Osteocyte (in vitro differentiated cells): ENCODE measurements around the gene FAM210A. TPM values are rescaled to one million over a fixed set of nuclear protein-coding genes. Genes with fewer than 3 reads are reported as not detected.

Experiments used
- DNase-seq: peaks from one replicate; pipeline ENCODE4 v3.0.0; 2021; ENCODE audit warnings: mixed read lengths; ENCODE audit not compliant: unreplicated experiment; ENCODE audit errors: extremely low spot score
- H3K27ac Mint-ChIP-seq: one replicate; pipeline ENCODE4 v1.8.0; 2021; ENCODE audit warnings: mild to moderate bottlenecking, mixed read lengths; ENCODE audit not compliant: unreplicated experiment
- H3K27me3 Mint-ChIP-seq: one replicate; pipeline ENCODE4 v1.8.0; 2021; ENCODE audit warnings: mixed read lengths; ENCODE audit not compliant: unreplicated experiment
- H3K36me3 Mint-ChIP-seq: one replicate; pipeline ENCODE4 v1.8.0; 2021; ENCODE audit warnings: mixed read lengths; ENCODE audit not compliant: unreplicated experiment
- H3K4me1 Mint-ChIP-seq: one replicate; pipeline ENCODE4 v1.8.0; 2021; ENCODE audit warnings: mixed read lengths; ENCODE audit not compliant: unreplicated experiment
- H3K4me3 Mint-ChIP-seq: one replicate; pipeline ENCODE4 v1.8.0; 2021; ENCODE audit warnings: mild to moderate bottlenecking, moderate library complexity, mixed read lengths; ENCODE audit not compliant: unreplicated experiment
- H3K9me3 Mint-ChIP-seq: one replicate; pipeline ENCODE4 v1.8.0; 2021; ENCODE audit warnings: mixed read lengths; ENCODE audit not compliant: unreplicated experiment
- CTCF ChIP-seq: fragments of 200-600 bp; sonication (generic); IDR thresholded peaks from 2 replicates; pipeline ENCODE4 v1.5.0; 2021; ENCODE audit warnings: antibody characterized with exemption, mild to moderate bottlenecking, moderate library complexity
- total RNA-seq: library from RNA; stranded (reverse); gene quantifications from 2 replicates; pipeline ENCODE4 v1.2.1, GENCODE V29; 2021

FAM210A gene
- total RNA-seq, 1 donor from 2014 or later: 13.8 TPM

GRCh38 chr18:13633700-13634099 lies 92.7 kb downstream of the FAM210A start:
- Mint-ChIP-seq H3K4me3 (no peak overlapping the region), H3K4me1 (peaks cover 1% of the 10 kb centered on the region), H3K9me3 (no peaks in the 10 kb centered on the region), H3K27ac (no peak overlapping the region), H3K36me3 (no peaks in the 10 kb centered on the region), H3K27me3 (peaks cover 13% of the 10 kb centered on the region)
- no peak for TF ChIP-seq CTCF
- no peak for DNase-seq

- no peaks in the 10 kb centered on the region for H3K9me3 Mint-ChIP-seq
- H3K4me3 Mint-ChIP-seq: no peak overlapping the region
- TF ChIP-seq CTCF: no peak
Observed at GRCh38 chr18:13630716-13631268, 95.6 kb downstream of the FAM210A start.

GRCh38 chr18:13629841-13630715 lies 96.3 kb downstream of the FAM210A start:
- H3K36me3 Mint-ChIP-seq: no peaks in the 10 kb centered on the region
- TF ChIP-seq CTCF: peak; percentile 79
- no peaks in the 10 kb centered on the region for H3K9me3 Mint-ChIP-seq
- peaks cover 25% of the 10 kb centered on the region for H3K27me3 Mint-ChIP-seq
- H3K27ac Mint-ChIP-seq: no peak overlapping the region
- no peak overlapping the region for H3K4me3 Mint-ChIP-seq
- peaks cover 1% of the 10 kb centered on the region for H3K4me1 Mint-ChIP-seq
- no peak for DNase-seq

More at GRCh38 chr18:13630716-13631268, 95.6 kb downstream of the FAM210A start:
- no peaks in the 10 kb centered on the region for H3K36me3 Mint-ChIP-seq
- H3K4me1 Mint-ChIP-seq: peaks cover 1% of the 10 kb centered on the region
- peaks cover 31% of the 10 kb centered on the region for H3K27me3 Mint-ChIP-seq
- DNase-seq: no peak
- no peak overlapping the region for H3K27ac Mint-ChIP-seq

- Mint-ChIP-seq H3K4me1 (peaks cover 1% of the 10 kb centered on the region), H3K4me3 (no peak overlapping the region), H3K9me3 (no peaks in the 10 kb centered on the region), H3K27ac (no peak overlapping the region), H3K36me3 (no peaks in the 10 kb centered on the region), H3K27me3 (peaks cover 24% of the 10 kb centered on the region)
- DNase-seq: no peak
- TF ChIP-seq CTCF: no peak
Observed at GRCh38 chr18:13628211-13628610, 98.1 kb downstream of the FAM210A start.

GRCh38 chr18:13627639-13628038 lies 98.7 kb downstream of the FAM210A start:
- Mint-ChIP-seq H3K9me3 (no peaks in the 10 kb centered on the region), H3K4me1 (peaks cover 1% of the 10 kb centered on the region), H3K4me3 (no peak overlapping the region), H3K36me3 (no peaks in the 10 kb centered on the region), H3K27ac (no peak overlapping the region), H3K27me3 (peaks cover 24% of the 10 kb centered on the region)
- TF ChIP-seq CTCF: no peak
- DNase-seq: no peak
